AG04450 (cell line): ENCODE results near the gene FOXC2. TPM values are rescaled to one million over a fixed set of nuclear protein-coding genes. Genes with fewer than 3 reads are reported as not detected.

Experiments used
- CTCF ChIA-PET: fragments of 300-600, 350-600 bp; formaldehyde crosslinking; extraction: SDS; loops from one replicate; lab custom pipeline; 2022; ENCODE audit warnings: antibody characterized with exemption, inconsistent platforms; lab: Charles Lee
- POLR2A ChIA-PET: fragments of 350-600 bp; formaldehyde crosslinking; extraction: SDS; loops from one replicate; lab custom pipeline; 2021; ENCODE audit warnings: antibody characterized with exemption, inconsistent platforms; lab: Yijun Ruan, JAX
- DNase-seq: peaks from one replicate; pipeline ENCODE4 v3.0.0-alpha.2; 2011; ENCODE audit warnings: low read depth, low spot score
- H3K27ac ChIP-seq: one replicate; pipeline ENCODE4 v1.5.1; 2012; ENCODE audit warnings: low read depth, low read length, control low read depth
- H3K27me3 ChIP-seq: one replicate; pipeline ENCODE4 v1.6.0; 2012; ENCODE audit warnings: low read length; ENCODE audit not compliant: control insufficient read depth, insufficient read depth
- H3K4me3 ChIP-seq: 2 replicates; pipeline ENCODE4 v1.5.1; 2011; ENCODE audit warnings: mild to moderate bottlenecking, low read depth, low read length, control low read depth
- H3K9me3 ChIP-seq: 2 replicates; pipeline ENCODE4 v1.5.1; 2012; ENCODE audit warnings: low read length; ENCODE audit not compliant: control insufficient read depth, insufficient read depth
- CTCF ChIP-seq: IDR thresholded peaks from 2 replicates; pipeline ENCODE4 v1.5.1; 2011; ENCODE audit warnings: low read depth, low read length, control low read depth, inconsistent platforms
- polyA plus RNA-seq: library from polyadenylated mRNA; depleted of rRNA; stranded (reverse); fragments of >200 nt; gene quantifications from 2 replicates; pipeline ENCODE4 v1.2.3, GENCODE V29; 2011

Gene FOXC2
- polyA plus RNA-seq, 1 experiment, result 0.79 TPM

- POLR2A ChIA-PET, result interaction anchor here (0.6 kb wide), 1 partner anchor 294 kb away, joined by 3 read pairs; no protein-coding TSS in a partner anchor
- DNase-seq, result no peak
- Histone ChIP-seq H3K4me3 (peak overlapping the region; percentile 88), H3K27me3 (no peaks in the 10 kb centered on the region), H3K9me3 (no peaks in the 10 kb centered on the region; the same call in 1 of the 2 replicates), H3K27ac (peak overlapping the region; percentile 47)
- CTCF ChIA-PET, result interaction anchor here (1.0 to 2.6 kb wide), 3 partner anchors 493 to 710 kb away, joined by 4 to 21 read pairs (median 4); no protein-coding TSS in a partner anchor
- TF ChIP-seq CTCF, result no peak
Measured at GRCh38 chr16:86568677-86569623, 2.3 kb downstream of the FOXC2 start.

- DNase-seq, result no peak
- Histone ChIP-seq H3K27ac (no peak overlapping the region), H3K27me3 (no peaks in the 10 kb centered on the region), H3K4me3 (peak overlapping the region; percentile 88), H3K9me3 (no peaks in the 10 kb centered on the region; the same call in 1 of the 2 replicates)
- ChIA-PET CTCF (interaction anchor here (1.0 to 2.6 kb wide), 3 partner anchors 447 to 709 kb away, joined by 4 to 21 read pairs (median 4); no protein-coding TSS in a partner anchor), POLR2A (interaction anchor here (0.6 kb wide), 1 partner anchor 293 kb away, joined by 3 read pairs; no protein-coding TSS in a partner anchor)
- TF ChIP-seq CTCF, result no peak
Measured at GRCh38 chr16:86569701-86570447, 3.2 kb downstream of the FOXC2 start.

GRCh38 chr16:86570558-86571529 lies 4.2 kb downstream of the FOXC2 start:
- DNase-seq, result no peak
- no peak overlapping the region for H3K27ac ChIP-seq

More at GRCh38 chr16:86570558-86571529, 4.2 kb downstream of the FOXC2 start:
- TF ChIP-seq CTCF, result no peak
- Histone ChIP-seq H3K4me3 (peak overlapping the region; percentile 88), H3K27me3 (no peaks in the 10 kb centered on the region), H3K9me3 (no peaks in the 10 kb centered on the region)
- ChIA-PET CTCF (interaction anchor here (0.7 to 2.6 kb wide), 3 partner anchors 190 to 492 kb away, joined by 3 to 21 read pairs (median 4); no protein-coding TSS in a partner anchor), POLR2A (no interaction called here)
